Heart left ventricle (tissue), 16 donors: Measurements from ENCODE around the gene SUMF2. TPM values are rescaled to one million over a fixed set of nuclear protein-coding genes. Genes with fewer than 3 reads are reported as not detected.
A peak's percentile ranks its signal among the peaks of the same experiment; 100 is the strongest.
"Not testable (repeated sequence)": the region's sequence is repeated elsewhere in the genome, so short reads cannot be mapped to it uniquely, and the experiment has no call there.

Experiments
- ATAC-seq, 4 donors: fragments of 200-7000 bp; cut with Tn5 transposase; one replicate each; pipeline ENCODE4 v1.9.1; 2020 to 2022; ENCODE audit warnings: moderate library complexity in 4 of 4, mild to moderate bottlenecking in 3 of 4, moderate number of reproducible peaks in 1 of 4
- DNase-seq, 5 donors: peaks; one replicate each; pipeline ENCODE4 v3.0.0-alpha.2; 2020
- H3K27ac ChIP-seq, 12 donors: fragments of 200-600 bp; sonication (generic) in 4 of 12; one replicate each; pipeline versions ENCODE4 v1.5.0 to v1.8.0; 2016 to 2022; ENCODE audit warnings: mild to moderate bottlenecking in 2 of 12
- H3K27me3 ChIP-seq, 9 donors: fragments of 200-600 bp; sonication (generic) in 2 of 9; one replicate each; pipeline versions ENCODE4 v1.5.1 to v1.8.0; 2016 to 2022; ENCODE audit warnings: mild to moderate bottlenecking in 3 of 9
- H3K36me3 ChIP-seq, 9 donors: fragments of 200-600 bp; sonication (generic) in 2 of 9; one replicate each; pipeline versions ENCODE4 v1.5.0 to v1.8.0; 2018 to 2022; ENCODE audit warnings: mild to moderate bottlenecking in 2 of 9
- H3K4me1 ChIP-seq, 12 donors: fragments of 200-600 bp; sonication (generic) in 4 of 12; one replicate each; pipeline versions ENCODE4 v1.5.0 to v1.8.0; 2016 to 2022; ENCODE audit warnings: mild to moderate bottlenecking in 3 of 12
- H3K4me3 ChIP-seq, 12 donors: fragments of 200-600 bp; sonication (generic) in 4 of 12; one replicate each; pipeline versions ENCODE4 v1.5.0 to v1.8.0; 2017 to 2022; ENCODE audit warnings: mild to moderate bottlenecking in 9 of 12, moderate library complexity in 4 of 12
- H3K9me3 ChIP-seq, 12 donors: fragments of 200-600 bp; sonication (generic) in 4 of 12; one replicate each; pipeline versions ENCODE4 v1.5.0 to v1.8.0; 2016 to 2022; ENCODE audit warnings: mild to moderate bottlenecking in 1 of 12
- CTCF ChIP-seq, 12 donors: fragments of 200-600 bp; sonication (generic) in 4 of 12; IDR thresholded peaks; one replicate each; pipeline versions ENCODE4 v1.5.0 to v1.8.0; 2018 to 2022; ENCODE audit warnings: antibody characterized with exemption in 12 of 12, mild to moderate bottlenecking in 5 of 12
- POLR2A ChIP-seq, 2 donors: fragments of 450-650 bp; IDR thresholded peaks; one replicate each; pipeline ENCODE4 v1.6.1; 2017; ENCODE audit warnings: antibody characterized with exemption in 2 of 2, mild to moderate bottlenecking in 2 of 2, moderate library complexity in 2 of 2
- WGBS, 4 donors: extraction: QIAGEN DNeasy Blood & Tissue Kit in 2 of 4; methylation state at CpG; one replicate each; pipeline versions ENCODE4 v1.1.5 to v1.1.7; 2013 to 2018; 5-methylcytosine and 5-hydroxymethylcytosine counted together
- intact Hi-C, 10 donors: fragments of 100-400 bp; cut with DNase I; formaldehyde crosslinking; loops; one replicate each; pipeline versions ENCODE4 v1.11.1 to v1.14.2; 2022
- polyA plus RNA-seq, 2 donors: library from polyadenylated mRNA; stranded (reverse); fragments of 200-250 nt; gene quantifications; one replicate each; pipeline ENCODE4 v1.2.3, GENCODE V29; 2013
- total RNA-seq, 9 donors: library from RNA; depleted of rRNA in 2 of 9; stranded (reverse); fragments of >200 nt in 2 of 9; fragmentation: NEBNext Ultra II Directional in 3 of 9; extraction: Animal tissue kit (Norgen Biotek cat#: 25700) in 3 of 9; gene quantifications; one replicate each; pipeline versions ENCODE4 v1.1.0 to v1.2.4, GENCODE V29; 2016 to 2023
- donor health status: ischemic (EF 13 %, LVEDD 7.1; RV severe dilation, severe dysfunction).
- donor health status: healthy with polysubstance abuse.
- donor health status: DM: no; HTN: yes; CAD: no.
- donor health status: DM: no; HTN: no; CAD: no.
- donor health status: ischemic (EF 25% LVEDD 6.9; RV normal size, moderate dysfunction).
- donor health status: ischemic (EF 25% LVEDD 5.7; RV mildly dilated, moderate dysfunction).
- donor health status: healthy.
- donor health status: DM: yes; HTN: yes; CAD: no.
- donor health status: ischemic (EF 35%, LVEDD 5.7; RV mildly dilated, moderate dysfunction).
- donor health status: nonischemic (EF 11% LVEDD 7.7; RV severe dilation, severe dysfunction).
- donor health status: DM: yes; HTN: yes; CAD: no.
- donor health status: PGD.
- donor health status: ischemic (EF 29% LVEDD 5.4; RV normal size, mild dysfunction).
- donor health status: nonischemic (EF 23%, LVEDD 6.1; RV moderate dilation, normal function).

SUMF2 gene
- total and polyA plus RNA-seq, 11 donors: 23.1 to 61.5 (median 34.5) TPM

- intact Hi-C loops: loop anchor here in 6 of 10 donors (2.0 to 10.0 kb wide), 5 partner anchors 13 to 437 kb away; partner anchors contain the start of genes NIPSNAP2 (in 2 of the 6) and PHKG1 (in 1 of the 6)
- peaks cover 10 to 43% (median 35%) of the 10 kb centered on the region in 12 donors for H3K4me1 ChIP-seq
- H3K27ac ChIP-seq: peak overlapping the region; percentile 56 to 96 (median 86)
- no peaks in the 10 kb centered on the region for H3K27me3 ChIP-seq
- peak; percentile 83 to 89 (median 86) for ATAC-seq
- DNase-seq: peak; percentile 87 to 93 (median 90)
- peak overlapping the region in 1 of 12 donors; percentile 10 for H3K4me3 ChIP-seq
- 5 to 11% (median 7%) methylated on average over 10 to 12 of the region's 12 CpGs for WGBS, 4 donors
- no peaks in the 10 kb centered on the region for H3K9me3 ChIP-seq
- TF ChIP-seq CTCF (IDR thresholded peaks at IDR 0.05) (peak; percentile 49 to 96 (median 82)), POLR2A (IDR thresholded peaks at IDR 0.05) (peak in 1 of 2 donors; percentile 1)
- H3K36me3 ChIP-seq: peaks cover 0 to 27% (median 21%) of the 10 kb centered on the region in 9 donors
These were observed 15.5 kb downstream of the SUMF2 start for GRCh38 chr7:56079450-56080185.

- Histone ChIP-seq H3K36me3 (peaks cover 0 to 38% (median 29%) of the 10 kb centered on the region in 9 donors), H3K4me1 (peaks cover 10 to 41% (median 34%) of the 10 kb centered on the region in 12 donors), H3K27ac (peak overlapping the region in 11 of 12 donors; percentile 77 to 96 (median 86))
- H3K27me3 ChIP-seq, intact Hi-C loops, H3K9me3 ChIP-seq, DNase-seq, ATAC-seq, H3K4me3 ChIP-seq: not testable (repeated sequence)
- 93 to 95% (median 94%) methylated on average over 27 to 28 of the region's 28 CpGs for WGBS, 4 donors
These were observed 16.8 kb downstream of the SUMF2 start for GRCh38 chr7:56080726-56081435.

- Histone ChIP-seq H3K27ac (peak overlapping the region in 1 of 12 donors; percentile 88), H3K4me3 (no peak overlapping the region), H3K9me3 (no peaks in the 10 kb centered on the region), H3K4me1 (peaks cover 10 to 41% (median 34%) of the 10 kb centered on the region in 12 donors), H3K27me3 (no peaks in the 10 kb centered on the region), H3K36me3 (peaks cover 0 to 42% (median 33%) of the 10 kb centered on the region in 9 donors)
- 94 to 98% (median 95%) methylated on average over 16 to 29 of the region's 29 CpGs for WGBS, 4 donors
- TF ChIP-seq CTCF (IDR thresholded peaks at IDR 0.05) (no peak), POLR2A (IDR thresholded peaks at IDR 0.05) (no peak)
- intact Hi-C loops: no loop called here
- ATAC-seq (no peak), DNase-seq (no peak)
These were observed 17.7 kb downstream of the SUMF2 start for GRCh38 chr7:56081626-56082340.

- intact Hi-C loops: no loop called here
- WGBS, 4 donors: 42 to 47% (median 44%) methylated on average over 13 of the region's 13 CpGs
- Histone ChIP-seq H3K27me3 (no peaks in the 10 kb centered on the region), H3K27ac (peak overlapping the region in 9 of 12 donors; percentile 0 to 57 (median 50)), H3K4me3 (no peak overlapping the region), H3K9me3 (no peaks in the 10 kb centered on the region), H3K36me3 (peaks cover 0 to 52% (median 47%) of the 10 kb centered on the region in 9 donors), H3K4me1 (peaks cover 10 to 40% (median 34%) of the 10 kb centered on the region in 12 donors)
- TF ChIP-seq CTCF (IDR thresholded peaks at IDR 0.05) (no peak), POLR2A (IDR thresholded peaks at IDR 0.05) (no peak)
- ATAC-seq (peak; percentile 27 to 41 (median 34)), DNase-seq (peak; percentile 55 to 85 (median 71))
These were observed 19.2 kb downstream of the SUMF2 start for GRCh38 chr7:56083150-56083785.
